Measurements from ENCODE around the gene AAGAB. TPM values are rescaled to one million over a fixed set of nuclear protein-coding genes. Genes with fewer than 3 reads are reported as not detected.

The AAGAB gene
- total and polyA plus RNA-seq, 2 donors (not counting 1 experiment from before 2014, with no cell fraction given): 55.8 to 62.5 TPM

GRCh38 chr15:67164401-67164791, 90.1 kb downstream of the AAGAB start:
- DNase-seq (ENCODE audit: low read depth in 2 of 2): peak in 1 of 2 donors; percentile 56
- H4K20me1 ChIP-seq (ENCODE audit: control insufficient read depth, extremely low read depth, insufficient read depth, low read length): no peaks in the 10 kb centered on the region
- peaks cover 80% of the 10 kb centered on the region for H3K79me2 ChIP-seq (ENCODE audit: control insufficient read depth, insufficient read depth, low read length)
- peaks cover 29% of the 10 kb centered on the region for H3K36me3 ChIP-seq (ENCODE audit: control insufficient read depth, insufficient read depth, low read length)
- H3K27ac ChIP-seq (ENCODE audit: insufficient read depth, low read length): peak overlapping the region; percentile 80
- no peak overlapping the region for H3K4me2 ChIP-seq (ENCODE audit: extremely low read depth, insufficient read depth, low read length)
- H3K9me3 ChIP-seq (ENCODE audit: control insufficient read depth, insufficient read depth, low read depth, low read length): no peaks in the 10 kb centered on the region
- H3K27me3 ChIP-seq (ENCODE audit: control insufficient read depth, insufficient read depth, low read length): no peaks in the 10 kb centered on the region
- H3K4me3 ChIP-seq (replicated peaks in 1 of 4; ENCODE audit: control extremely low read depth in 1 of 4, insufficient read depth in 1 of 4, low read depth in 3 of 4, low read length in 4 of 4): no peak overlapping the region
- peaks cover 51% of the 10 kb centered on the region for H3K4me1 ChIP-seq (ENCODE audit: control insufficient read depth, extremely low read depth, insufficient read depth, low read length)
- peak overlapping the region; percentile 14 for H3K9ac ChIP-seq (ENCODE audit: insufficient read depth, low read length)
- H2AFZ ChIP-seq (ENCODE audit: low read length): no peak overlapping the region
- no peak for TF ChIP-seq EZH2 (IDR thresholded peaks at IDR 0.05; ENCODE audit: low read length, missing control alignments)
- no peak for TF ChIP-seq CTCF (conservative IDR thresholded peaks at IDR 0.05 in 1 of 2, IDR thresholded peaks at IDR 0.05 in 1 of 2; ENCODE audit: low read depth in 1 of 2, low read length in 2 of 2)

DNA sequence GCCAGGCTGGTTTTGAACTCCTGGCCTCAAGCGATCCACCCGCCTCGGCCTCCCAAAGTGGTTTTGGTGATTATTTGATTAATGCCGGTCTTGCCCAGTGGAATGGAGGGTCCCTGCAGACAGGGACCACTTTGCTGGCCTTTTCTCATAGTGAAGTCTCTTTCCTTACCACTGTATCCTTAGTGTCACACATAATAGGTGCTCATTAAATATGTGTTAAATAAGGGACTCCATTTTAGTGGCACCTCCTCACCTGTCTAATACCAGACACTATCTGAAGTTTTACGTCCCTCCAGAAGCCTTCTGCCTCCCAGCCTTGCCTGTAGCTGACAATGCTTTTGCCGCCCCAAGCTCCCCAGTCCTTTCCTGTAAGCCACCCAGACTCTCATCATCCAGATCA, 91.3 kb downstream of the AAGAB start:
- Histone ChIP-seq H3K79me2 (ENCODE audit: control insufficient read depth, insufficient read depth, low read length) (peaks cover 83% of the 10 kb centered on the region), H3K27me3 (ENCODE audit: control insufficient read depth, insufficient read depth, low read length) (no peaks in the 10 kb centered on the region), H3K9me3 (ENCODE audit: control insufficient read depth, insufficient read depth, low read depth, low read length) (no peaks in the 10 kb centered on the region), H3K9ac (ENCODE audit: insufficient read depth, low read length) (no peak overlapping the region), H3K27ac (ENCODE audit: insufficient read depth, low read length) (peak overlapping the region; percentile 18), H3K4me1 (ENCODE audit: control insufficient read depth, extremely low read depth, insufficient read depth, low read length) (peaks cover 40% of the 10 kb centered on the region), H3K4me2 (ENCODE audit: extremely low read depth, insufficient read depth, low read length) (no peak overlapping the region), H3K36me3 (ENCODE audit: control insufficient read depth, insufficient read depth, low read length) (peaks cover 28% of the 10 kb centered on the region), H3K4me3 (replicated peaks in 1 of 4; ENCODE audit: control extremely low read depth in 1 of 4, insufficient read depth in 1 of 4, low read depth in 3 of 4, low read length in 4 of 4) (no peak overlapping the region), H4K20me1 (ENCODE audit: control insufficient read depth, extremely low read depth, insufficient read depth, low read length) (no peaks in the 10 kb centered on the region), H2AFZ (ENCODE audit: low read length) (no peak overlapping the region)
- TF ChIP-seq CTCF (conservative IDR thresholded peaks at IDR 0.05 in 1 of 2, IDR thresholded peaks at IDR 0.05 in 1 of 2; ENCODE audit: low read depth in 1 of 2, low read length in 2 of 2) (no peak), EZH2 (IDR thresholded peaks at IDR 0.05; ENCODE audit: low read length, missing control alignments) (no peak)
- no peak for DNase-seq (ENCODE audit: low read depth in 2 of 2)

DNA sequence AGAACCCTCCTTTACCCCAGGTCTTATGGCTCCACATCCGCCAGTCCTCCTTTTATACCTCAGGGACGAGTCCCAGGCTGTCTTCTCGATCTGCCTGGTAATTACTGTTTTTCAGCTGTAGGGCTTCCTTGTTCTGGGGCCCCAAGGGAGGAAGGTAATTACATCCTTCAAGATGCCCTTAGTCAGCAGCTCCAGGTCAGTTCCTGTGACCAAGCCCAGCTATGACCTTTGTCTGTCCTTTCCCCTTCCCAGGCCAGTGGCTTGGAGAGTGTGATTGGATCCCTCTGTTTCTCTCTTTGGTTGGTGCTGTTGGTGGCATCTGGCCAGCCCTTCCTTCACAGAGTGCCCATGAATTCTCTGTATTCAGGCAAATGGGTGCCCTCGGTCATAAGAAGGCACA, 92.6 kb downstream of the AAGAB start:
- Histone ChIP-seq H3K27ac (ENCODE audit: insufficient read depth, low read length) (no peak overlapping the region), H3K4me1 (ENCODE audit: control insufficient read depth, extremely low read depth, insufficient read depth, low read length) (peaks cover 30% of the 10 kb centered on the region), H3K79me2 (ENCODE audit: control insufficient read depth, insufficient read depth, low read length) (peaks cover 90% of the 10 kb centered on the region), H3K27me3 (ENCODE audit: control insufficient read depth, insufficient read depth, low read length) (no peaks in the 10 kb centered on the region), H3K4me2 (ENCODE audit: extremely low read depth, insufficient read depth, low read length) (no peak overlapping the region), H3K36me3 (ENCODE audit: control insufficient read depth, insufficient read depth, low read length) (peaks cover 26% of the 10 kb centered on the region), H3K4me3 (replicated peaks in 1 of 4; ENCODE audit: control extremely low read depth in 1 of 4, insufficient read depth in 1 of 4, low read depth in 3 of 4, low read length in 4 of 4) (no peak overlapping the region), H2AFZ (ENCODE audit: low read length) (no peak overlapping the region), H3K9ac (ENCODE audit: insufficient read depth, low read length) (no peak overlapping the region), H4K20me1 (ENCODE audit: control insufficient read depth, extremely low read depth, insufficient read depth, low read length) (no peaks in the 10 kb centered on the region), H3K9me3 (ENCODE audit: control insufficient read depth, insufficient read depth, low read depth, low read length) (no peaks in the 10 kb centered on the region)
- no peak for TF ChIP-seq EZH2 (IDR thresholded peaks at IDR 0.05; ENCODE audit: low read length, missing control alignments)
- TF ChIP-seq CTCF (conservative IDR thresholded peaks at IDR 0.05 in 1 of 2, IDR thresholded peaks at IDR 0.05 in 1 of 2; ENCODE audit: low read depth in 1 of 2, low read length in 2 of 2): no peak
- no peak for DNase-seq (ENCODE audit: low read depth in 2 of 2)

Measured in fibroblast of lung (primary cell).